ENCODE results near the gene ADARB1.
A peak's percentile ranks its signal among the peaks of the same experiment; 100 is the strongest.
"Not testable (repeated sequence)": the region's sequence is repeated elsewhere in the genome, so short reads cannot be mapped to it uniquely, and the experiment has no call there.

ADARB1 gene

GRCh38 chr21:45122030-45122429, 47.6 kb downstream of the ADARB1 start:
- DNase-seq = no peak

- no peak for DNase-seq
Measured at GRCh38 chr21:45122432-45123132, 48.2 kb downstream of the ADARB1 start.

GRCh38 chr21:45123440-45123839, 49.1 kb downstream of the ADARB1 start:
- no peak for DNase-seq

GRCh38 chr21:45124596-45124995, 50.2 kb downstream of the ADARB1 start:
- no peak for DNase-seq

- no peak for DNase-seq
Measured at GRCh38 chr21:45125357-45125756, 51.0 kb downstream of the ADARB1 start.

GRCh38 chr21:45126204-45126626, 51.8 kb downstream of the ADARB1 start:
- no peak for DNase-seq

- DNase-seq = no peak
Measured at GRCh38 chr21:45126983-45127382, 52.6 kb downstream of the ADARB1 start.

GRCh38 chr21:45127937-45128336, 53.6 kb downstream of the ADARB1 start:
- DNase-seq = no peak

- peak; percentile 65 for DNase-seq
Measured at GRCh38 chr21:45128613-45129188, 54.3 kb downstream of the ADARB1 start.

GRCh38 chr21:45129189-45129923, 55.0 kb downstream of the ADARB1 start:
- DNase-seq = no peak

- DNase-seq = no peak
Measured at GRCh38 chr21:45130324-45130774, 56.0 kb downstream of the ADARB1 start.

GRCh38 chr21:45131537-45131999, 57.2 kb downstream of the ADARB1 start:
- no peak for DNase-seq

GRCh38 chr21:45132841-45133573, 58.6 kb downstream of the ADARB1 start:
- no peak for DNase-seq

- DNase-seq = not testable (repeated sequence)
Measured at GRCh38 chr21:45133574-45134278, 59.3 kb downstream of the ADARB1 start.

GRCh38 chr21:45134279-45135076, 60.1 kb downstream of the ADARB1 start:
- no peak for DNase-seq

- no peak for DNase-seq
Measured at GRCh38 chr21:45135122-45135521, 60.7 kb downstream of the ADARB1 start.

GRCh38 chr21:45135868-45136267, 61.5 kb downstream of the ADARB1 start:
- no peak for DNase-seq

- no peak for DNase-seq
Measured at GRCh38 chr21:45136500-45136899, 62.1 kb downstream of the ADARB1 start.

GRCh38 chr21:45136927-45137611, 62.7 kb downstream of the ADARB1 start:
- DNase-seq = peak; percentile 54

GRCh38 chr21:45137612-45137937, 63.2 kb downstream of the ADARB1 start:
- no peak for DNase-seq

All from stimulated activated naive CD4-positive, alpha-beta T cell treated with Interleukin-2 at 50 U/mL for 16 hours (primary cell).